Measurements from ENCODE around the gene HDAC1. TPM values are rescaled to one million over a fixed set of nuclear protein-coding genes. Genes with fewer than 3 reads are reported as not detected.
"Not testable (repeated sequence)": the region's sequence is repeated elsewhere in the genome, so short reads cannot be mapped to it uniquely, and the experiment has no call there.

The HDAC1 gene
- total RNA-seq, 2 experiments from 2014 or later, result 259 to 263 TPM

- Histone ChIP-seq H3K27ac (ENCODE audit: low read depth, low read length, poor library complexity, severe bottlenecking) (no peak overlapping the region), H3K4me2 (ENCODE audit: low read length) (no peak overlapping the region), H3K4me3 (ENCODE audit: low read depth, low read length, poor library complexity, severe bottlenecking) (no peak overlapping the region), H4K20me1 (ENCODE audit: insufficient read depth, low read length) (no peaks in the 10 kb centered on the region), H3K79me2 (ENCODE audit: insufficient read depth, low read depth, low read length) (peaks cover 26% of the 10 kb centered on the region; the same call in 1 of the 2 replicates), H2AFZ (ENCODE audit: low read length) (no peak overlapping the region), H3K9me2 (ENCODE audit: insufficient read depth, low read length) (no peaks in the 10 kb centered on the region), H3K9me3 (ENCODE audit: low read length) (no peaks in the 10 kb centered on the region), H3K4me1 (ENCODE audit: insufficient read depth, low read length, poor library complexity, severe bottlenecking) (peaks cover 40% of the 10 kb centered on the region), H3K36me3 (ENCODE audit: insufficient read depth, low read length) (peaks cover 69% of the 10 kb centered on the region)
- TF ChIP-seq, protein P1, sequence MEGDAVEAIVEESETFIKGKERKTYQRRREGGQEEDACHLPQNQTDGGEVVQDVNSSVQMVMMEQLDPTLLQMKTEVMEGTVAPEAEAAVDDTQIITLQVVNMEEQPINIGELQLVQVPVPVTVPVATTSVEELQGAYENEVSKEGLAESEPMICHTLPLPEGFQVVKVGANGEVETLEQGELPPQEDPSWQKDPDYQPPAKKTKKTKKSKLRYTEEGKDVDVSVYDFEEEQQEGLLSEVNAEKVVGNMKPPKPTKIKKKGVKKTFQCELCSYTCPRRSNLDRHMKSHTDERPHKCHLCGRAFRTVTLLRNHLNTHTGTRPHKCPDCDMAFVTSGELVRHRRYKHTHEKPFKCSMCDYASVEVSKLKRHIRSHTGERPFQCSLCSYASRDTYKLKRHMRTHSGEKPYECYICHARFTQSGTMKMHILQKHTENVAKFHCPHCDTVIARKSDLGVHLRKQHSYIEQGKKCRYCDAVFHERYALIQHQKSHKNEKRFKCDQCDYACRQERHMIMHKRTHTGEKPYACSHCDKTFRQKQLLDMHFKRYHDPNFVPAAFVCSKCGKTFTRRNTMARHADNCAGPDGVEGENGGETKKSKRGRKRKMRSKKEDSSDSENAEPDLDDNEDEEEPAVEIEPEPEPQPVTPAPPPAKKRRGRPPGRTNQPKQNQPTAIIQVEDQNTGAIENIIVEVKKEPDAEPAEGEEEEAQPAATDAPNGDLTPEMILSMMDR (conservative IDR thresholded peaks at IDR 0.05; ENCODE audit: low read length), result no peak
- TF ChIP-seq EZH2phosphoT487 (IDR thresholded peaks at IDR 0.05; ENCODE audit: borderline replicate concordance, low read depth, low read length), result no peak
- intact Hi-C loops (cut with micrococcal nuclease; ENCODE audit: unreplicated experiment), result no loop called here
- CTCF ChIA-PET (ENCODE audit: unreplicated experiment), result no interaction called here
- no TSS peak for BruUV-seq (replicated peaks)
- DNase-seq (ENCODE audit: low spot score), result no peak
- POLR2A ChIA-PET, result no interaction called here
These were observed 15.7 kb upstream of the HDAC1 start for GRCh38 chr1:32276032-32276782.

GRCh38 chr1:32284777-32285176, 7.1 kb upstream of the HDAC1 start:
- CTCF ChIA-PET (ENCODE audit: unreplicated experiment); H2AFZ ChIP-seq (ENCODE audit: low read length); POLR2A ChIA-PET: not testable (repeated sequence)

DNA sequence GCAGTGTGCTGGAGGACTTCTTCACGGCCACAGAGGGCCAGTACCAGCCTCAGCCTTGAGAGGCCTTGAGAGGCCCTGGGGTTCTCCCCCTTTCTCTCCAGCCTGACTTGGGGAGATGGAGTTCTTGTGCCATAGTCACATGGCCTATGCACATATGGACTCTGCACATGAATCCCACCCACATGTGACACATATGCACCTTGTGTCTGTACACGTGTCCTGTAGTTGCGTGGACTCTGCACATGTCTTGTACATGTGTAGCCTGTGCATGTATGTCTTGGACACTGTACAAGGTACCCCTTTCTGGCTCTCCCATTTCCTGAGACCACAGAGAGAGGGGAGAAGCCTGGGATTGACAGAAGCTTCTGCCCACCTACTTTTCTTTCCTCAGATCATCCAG, 6.2 kb upstream of the HDAC1 start:
- Histone ChIP-seq H3K9me3 (ENCODE audit: low read length) (no peaks in the 10 kb centered on the region), H3K4me3 (ENCODE audit: low read depth, low read length, poor library complexity, severe bottlenecking) (no peak overlapping the region), H3K79me2 (ENCODE audit: insufficient read depth, low read depth, low read length) (no peaks in the 10 kb centered on the region), H2AFZ (ENCODE audit: low read length) (no peak overlapping the region), H3K9me2 (ENCODE audit: insufficient read depth, low read length) (no peaks in the 10 kb centered on the region), H4K20me1 (ENCODE audit: insufficient read depth, low read length) (no peaks in the 10 kb centered on the region), H3K27ac (ENCODE audit: low read depth, low read length, poor library complexity, severe bottlenecking) (no peak overlapping the region), H3K36me3 (ENCODE audit: insufficient read depth, low read length) (peaks cover 64% of the 10 kb centered on the region), H3K4me2 (ENCODE audit: low read length) (no peak overlapping the region), H3K4me1 (ENCODE audit: insufficient read depth, low read length, poor library complexity, severe bottlenecking) (peaks cover 12% of the 10 kb centered on the region)
- TF ChIP-seq, protein P1 (conservative IDR thresholded peaks at IDR 0.05; ENCODE audit: low read length), result no peak
- TF ChIP-seq EZH2phosphoT487 (IDR thresholded peaks at IDR 0.05; ENCODE audit: borderline replicate concordance, low read depth, low read length), result no peak
- ChIA-PET POLR2A (no interaction called here), CTCF (ENCODE audit: unreplicated experiment) (no interaction called here)
- TSS peak; percentile 77 for BruUV-seq (replicated peaks)
- DNase-seq (ENCODE audit: low spot score), result no peak
- intact Hi-C loops (cut with micrococcal nuclease; ENCODE audit: unreplicated experiment), result no loop called here

More at GRCh38 chr1:32284777-32285176, 7.1 kb upstream of the HDAC1 start:
- H3K9me3 ChIP-seq (ENCODE audit: low read length); H3K9me2 ChIP-seq (ENCODE audit: insufficient read depth, low read length); BruUV-seq (replicated peaks); DNase-seq (ENCODE audit: low spot score); H3K79me2 ChIP-seq (ENCODE audit: insufficient read depth, low read depth, low read length); H3K4me1 ChIP-seq (ENCODE audit: insufficient read depth, low read length, poor library complexity, severe bottlenecking); H4K20me1 ChIP-seq (ENCODE audit: insufficient read depth, low read length); H3K4me3 ChIP-seq (ENCODE audit: low read depth, low read length, poor library complexity, severe bottlenecking); intact Hi-C loops (cut with micrococcal nuclease; ENCODE audit: unreplicated experiment); H3K27ac ChIP-seq (ENCODE audit: low read depth, low read length, poor library complexity, severe bottlenecking); H3K4me2 ChIP-seq (ENCODE audit: low read length): not testable (repeated sequence)
- H3K36me3 ChIP-seq (ENCODE audit: insufficient read depth, low read length), result peaks cover 71% of the 10 kb centered on the region
